HG02981 (cell line): ENCODE data around the gene TRIP13.

Experiments
- ATAC-seq: cut with Tn5 transposase; IDR thresholded peaks from one replicate; pipeline ENCODE4 v1.9.1; 2021; ENCODE audit warnings: mild to moderate bottlenecking, moderate library complexity; ENCODE audit not compliant: unreplicated experiment

TRIP13 gene

DNA sequence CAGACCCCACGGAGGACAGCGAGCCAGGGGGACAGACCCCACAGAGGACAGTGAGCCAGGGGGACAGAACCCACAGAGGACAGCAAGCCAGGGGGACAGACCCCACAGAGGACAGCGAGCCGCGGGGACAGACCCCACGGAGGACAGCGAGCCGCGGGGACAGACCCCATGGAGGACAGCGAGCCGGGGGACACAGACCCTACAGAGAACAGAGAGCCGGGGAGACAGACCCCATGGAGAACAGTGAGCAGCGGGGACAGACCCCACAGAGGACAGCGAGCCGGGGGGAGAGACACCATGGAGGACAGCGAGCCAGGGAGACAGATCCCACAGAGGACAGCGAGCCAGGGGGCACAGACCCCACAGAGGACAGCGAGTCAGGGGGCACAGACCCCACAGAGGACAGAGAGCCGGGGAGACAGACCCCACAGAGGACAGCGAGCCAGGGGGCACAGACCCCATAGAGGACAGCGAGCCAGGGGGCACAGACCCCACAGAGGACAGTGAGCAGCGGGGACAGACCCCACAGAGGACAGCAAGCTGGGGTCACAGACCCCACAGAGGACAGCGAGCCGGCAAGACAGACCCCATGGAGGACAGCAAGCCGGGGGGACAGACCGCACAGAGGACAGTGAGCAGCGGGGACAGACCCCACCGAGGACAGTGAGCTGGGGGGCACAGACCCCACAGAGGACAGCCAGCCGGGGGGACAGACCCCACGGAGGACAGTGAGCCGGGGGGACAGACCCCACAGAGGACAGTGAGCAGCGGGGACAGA, 37.5 kb upstream of the TRIP13 start:
- ATAC-seq, result no peak

DNA sequence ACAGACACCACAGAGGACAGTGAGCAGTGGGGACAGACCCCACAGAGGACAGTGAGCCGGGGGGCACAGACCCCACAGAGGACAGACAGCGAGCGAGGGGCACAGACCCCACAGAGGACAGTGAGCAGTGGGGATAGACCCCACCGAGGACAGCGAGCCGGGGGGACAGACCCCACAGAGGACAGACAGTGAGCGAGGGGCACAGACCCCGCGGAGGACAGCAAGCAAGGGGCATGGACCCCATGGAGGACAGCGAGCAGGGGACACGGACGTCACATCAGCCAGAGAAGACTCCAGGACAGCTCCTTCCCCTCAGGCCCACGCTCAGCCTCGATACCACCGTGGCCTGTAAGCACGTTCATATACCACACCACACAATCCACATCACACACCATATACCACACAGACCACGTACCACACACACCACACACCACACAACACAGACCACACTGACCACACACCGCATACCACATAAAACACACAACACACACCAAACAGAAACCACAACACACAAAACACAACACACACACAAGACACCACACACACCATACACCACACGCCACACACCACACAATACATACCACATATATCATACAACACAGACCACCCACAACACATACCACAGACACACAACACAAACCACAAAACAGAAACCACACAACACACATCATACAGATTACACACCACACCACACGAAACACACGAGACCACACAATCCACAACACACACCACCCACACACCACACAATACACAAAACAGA, 36.7 kb upstream of the TRIP13 start:
- ATAC-seq, result no peak

DNA sequence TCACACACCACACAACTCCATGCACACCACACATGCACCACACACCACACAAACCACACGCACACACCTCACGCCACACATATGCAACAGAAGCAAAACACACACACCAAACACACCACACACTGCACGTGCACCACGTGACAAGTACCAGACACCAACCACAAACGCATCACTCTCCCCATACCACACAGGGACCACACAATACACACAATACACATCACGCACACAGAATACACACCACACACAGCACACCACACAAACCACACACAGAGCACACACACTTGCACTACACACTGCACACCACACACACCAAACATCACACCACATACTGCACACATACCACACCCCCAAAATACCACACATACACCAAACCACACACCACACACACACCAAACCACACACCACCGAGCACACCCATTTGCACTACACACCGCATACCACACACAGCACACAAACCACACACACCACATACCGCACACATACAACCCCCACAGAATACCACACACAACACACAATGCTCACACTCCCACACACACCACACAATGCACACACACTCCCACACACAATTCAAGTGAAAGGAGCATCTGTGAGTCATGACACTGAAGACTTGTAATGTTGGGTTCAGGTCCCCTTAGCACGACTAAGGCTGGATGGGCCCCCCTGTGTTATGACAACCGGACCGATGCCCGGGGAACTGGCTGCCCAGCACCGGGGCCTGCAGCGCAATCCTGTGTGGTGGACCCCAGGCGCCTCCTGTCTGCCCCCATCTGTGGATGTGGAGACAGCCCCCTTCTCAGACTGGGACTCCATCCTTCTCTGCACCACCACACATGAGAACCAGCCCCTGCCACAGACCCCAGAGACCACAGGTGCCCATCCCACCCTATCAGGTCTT, 35.9 kb upstream of the TRIP13 start:
- ATAC-seq, result no peak

DNA sequence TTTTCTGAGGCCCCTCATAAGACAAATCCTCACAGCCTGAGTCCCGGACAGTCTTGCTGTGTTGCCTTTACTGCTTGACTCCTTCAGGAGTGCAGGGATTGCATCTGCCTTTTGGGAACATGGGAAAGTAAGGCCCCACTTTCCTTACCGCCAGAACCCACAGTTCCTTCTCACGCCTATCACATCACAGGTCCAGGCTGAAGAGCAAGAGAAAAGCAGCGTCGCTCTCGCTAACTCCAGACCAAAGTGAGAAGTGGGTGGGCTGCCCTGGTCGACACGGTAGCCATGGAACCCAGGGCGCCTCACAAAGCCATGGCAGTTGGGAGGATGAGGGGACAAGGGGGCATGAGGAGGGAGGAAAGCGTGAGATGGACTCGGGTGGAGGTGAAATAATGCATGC, 34.0 kb upstream of the TRIP13 start:
- ATAC-seq, result no peak

DNA sequence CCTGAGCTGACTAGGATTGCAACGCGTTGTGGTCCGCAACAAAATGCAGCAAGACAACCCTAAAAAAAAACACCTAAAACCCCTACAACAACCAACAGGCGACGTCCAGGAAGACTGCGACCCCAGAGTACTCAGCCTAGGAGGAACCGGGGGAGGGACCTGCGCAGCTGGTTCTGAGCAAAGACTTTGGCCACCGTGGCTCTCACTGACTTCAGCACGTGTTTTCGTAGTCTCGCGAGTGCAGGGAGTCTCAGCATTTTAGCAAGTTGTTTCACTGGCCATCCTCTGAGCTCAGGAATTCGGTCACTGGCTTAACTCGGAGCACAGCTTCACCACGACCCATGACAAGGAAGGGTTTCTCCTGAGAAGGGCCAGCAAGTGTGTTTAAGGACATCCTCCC, 33.3 kb upstream of the TRIP13 start:
- ATAC-seq, result no peak

DNA sequence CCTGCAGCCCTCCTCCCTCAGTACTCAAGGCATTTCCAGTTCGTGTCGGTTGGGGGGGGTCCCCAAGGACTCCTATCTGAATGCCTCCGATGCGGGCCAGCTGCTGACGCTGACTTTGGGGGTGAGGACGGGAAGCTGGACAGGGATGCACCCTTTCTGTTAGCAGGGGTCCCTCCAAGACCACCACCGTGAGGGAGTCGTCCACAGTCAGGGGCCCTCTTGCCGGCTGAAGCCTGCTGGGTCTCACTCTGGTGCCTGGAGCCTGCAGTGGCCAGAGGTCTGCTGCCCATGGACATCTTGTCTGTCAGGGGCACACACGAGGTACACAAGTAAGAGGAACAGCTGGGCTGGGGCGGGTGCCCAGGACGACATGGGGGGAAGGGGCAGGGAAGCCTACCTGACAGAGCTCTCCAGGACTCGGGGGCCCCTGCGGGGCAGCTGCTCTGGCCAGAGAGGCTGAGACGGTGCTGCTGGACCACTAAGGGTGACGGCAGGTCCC, 32.8 kb upstream of the TRIP13 start:
- no peak for ATAC-seq

DNA sequence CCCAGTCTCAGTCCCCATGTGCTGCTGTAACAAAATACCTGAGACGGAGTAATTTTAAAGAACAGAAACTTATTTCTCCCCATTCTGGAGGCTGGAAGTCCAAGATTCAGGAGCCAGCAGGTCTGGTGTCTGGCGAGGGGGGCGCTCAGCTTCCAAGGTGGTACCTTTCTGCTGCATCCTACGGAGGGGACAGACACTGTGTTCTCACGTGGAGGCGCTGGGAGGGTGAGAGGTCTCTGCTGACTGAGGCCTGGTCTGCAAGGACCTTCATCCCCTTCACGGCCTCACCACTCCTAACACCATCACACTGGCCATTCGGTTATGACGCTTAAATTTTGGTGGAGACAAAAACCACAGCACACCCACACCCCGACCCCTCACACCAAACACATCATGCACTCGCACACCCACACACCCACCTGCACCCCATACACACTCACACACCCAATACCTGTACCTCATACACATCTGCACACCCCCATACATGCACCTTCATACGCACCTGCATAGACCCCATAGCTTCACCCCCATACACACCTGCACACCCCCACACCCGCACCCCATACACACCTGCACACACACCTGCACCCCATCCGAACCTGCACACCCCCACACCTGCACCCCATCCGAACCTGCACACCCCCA, 32.1 kb upstream of the TRIP13 start:
- no peak for ATAC-seq

DNA sequence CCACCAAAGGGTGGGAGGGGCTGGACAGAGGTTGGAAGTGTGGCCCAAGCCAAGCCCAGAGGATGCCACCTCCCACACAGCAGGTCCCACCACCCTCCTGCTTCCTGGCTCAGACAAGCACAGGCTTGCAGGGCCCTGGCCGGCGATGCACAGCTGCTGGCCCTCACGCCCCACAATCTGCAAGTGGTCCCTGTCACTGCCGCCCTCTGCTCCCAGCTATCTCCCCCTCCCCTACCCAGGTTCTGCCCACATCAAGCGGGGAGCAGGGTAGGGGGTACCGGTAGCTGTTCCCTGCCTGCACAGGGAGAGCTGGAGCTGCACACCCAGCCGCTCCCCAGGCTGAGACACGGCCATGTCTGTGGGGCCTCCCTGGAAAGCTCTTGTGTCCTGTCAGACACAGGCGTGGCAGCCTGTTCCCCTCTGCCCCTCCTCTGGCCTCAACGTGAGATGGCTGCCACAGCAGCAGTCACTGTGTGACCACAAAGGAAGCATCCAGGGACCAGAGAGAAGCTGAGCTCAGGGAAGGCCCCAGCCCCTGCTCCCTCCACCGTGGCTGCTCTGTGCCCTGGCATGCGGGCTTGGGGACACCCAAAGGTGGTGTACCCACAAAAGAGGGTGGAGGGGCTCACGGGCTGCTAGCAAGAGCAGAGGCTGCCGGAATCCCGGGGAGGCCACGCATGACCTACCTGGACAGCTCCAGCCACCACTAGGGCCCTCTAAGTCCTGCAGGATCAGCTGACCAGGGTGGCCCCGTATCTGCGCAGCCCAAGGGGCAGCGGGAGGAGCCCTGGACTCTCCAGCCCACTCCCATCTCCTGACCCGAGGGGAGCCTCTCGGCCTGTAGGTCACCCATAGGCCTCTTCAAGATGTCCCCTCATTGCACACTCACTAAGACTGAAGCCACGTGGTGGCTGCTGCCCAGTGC, 31.0 kb upstream of the TRIP13 start:
- ATAC-seq, result no peak

DNA sequence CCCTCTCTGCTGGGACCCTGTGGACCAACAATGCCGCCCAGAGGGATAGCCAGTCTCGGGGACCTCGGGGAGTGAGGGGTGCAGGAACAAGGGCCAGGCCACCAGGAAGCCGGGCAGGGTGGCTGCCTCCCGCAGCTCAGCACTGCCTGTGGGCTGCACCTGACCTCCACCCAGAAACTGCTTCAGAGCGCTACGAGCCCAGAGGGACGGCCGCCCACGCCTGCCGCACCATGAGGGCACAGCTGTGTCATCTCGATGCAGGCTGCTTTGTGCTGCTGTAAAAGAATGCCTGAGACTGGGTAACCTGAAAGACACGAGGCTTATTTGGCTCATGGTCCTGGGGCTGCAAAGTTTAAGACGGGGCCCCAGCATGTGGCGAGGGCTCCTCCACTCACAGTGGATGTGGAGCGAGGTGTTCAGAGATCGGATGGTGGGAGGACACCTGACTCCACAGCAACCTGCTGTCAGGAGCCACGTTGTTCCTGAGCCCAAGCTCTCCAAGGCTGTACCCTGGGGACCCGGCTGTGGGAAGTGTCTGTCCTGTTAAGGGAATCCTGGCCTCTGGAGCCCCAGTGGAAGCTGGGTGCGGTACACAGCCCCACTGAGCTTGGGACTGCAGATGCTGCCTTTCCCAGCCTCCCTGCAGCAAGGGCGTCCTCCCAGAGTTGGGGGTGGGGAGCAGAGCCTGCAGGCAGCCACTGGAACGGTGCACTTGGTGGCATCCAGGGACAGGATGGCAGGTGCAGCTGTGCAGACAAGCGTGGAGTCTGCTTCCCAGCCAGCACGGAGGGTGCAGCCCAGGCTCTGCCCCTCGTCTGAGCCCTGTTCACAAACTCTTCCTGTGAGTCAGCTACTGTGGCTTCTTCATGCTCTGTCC, 30.1 kb upstream of the TRIP13 start:
- ATAC-seq, result no peak

DNA sequence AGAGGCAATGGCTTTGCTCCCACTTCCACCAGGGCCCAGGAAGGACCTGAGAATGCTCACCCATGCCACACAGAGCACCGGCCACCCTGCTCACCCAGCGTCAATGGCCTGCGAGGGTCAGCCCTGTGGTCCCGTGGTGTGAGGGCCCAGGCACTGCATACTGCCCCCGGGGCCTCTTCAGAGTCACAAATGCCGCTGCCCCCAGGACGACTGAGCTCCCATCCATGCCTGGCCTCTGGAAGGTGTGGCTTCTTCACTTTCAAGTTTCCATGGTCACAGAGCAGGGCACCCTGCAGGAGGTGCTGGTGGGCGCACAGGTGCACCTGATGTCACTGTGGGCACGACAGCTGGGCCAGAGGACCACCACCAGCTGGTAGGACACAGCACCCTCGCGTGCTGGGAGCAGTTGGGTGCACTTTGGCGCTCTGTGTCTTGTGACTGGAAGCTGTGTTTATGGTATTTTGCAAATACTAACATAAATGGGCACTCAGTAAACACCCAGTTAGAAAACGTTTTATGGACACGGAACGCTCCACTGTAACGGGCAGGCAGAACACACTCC, 29.4 kb upstream of the TRIP13 start:
- ATAC-seq, result no peak

DNA sequence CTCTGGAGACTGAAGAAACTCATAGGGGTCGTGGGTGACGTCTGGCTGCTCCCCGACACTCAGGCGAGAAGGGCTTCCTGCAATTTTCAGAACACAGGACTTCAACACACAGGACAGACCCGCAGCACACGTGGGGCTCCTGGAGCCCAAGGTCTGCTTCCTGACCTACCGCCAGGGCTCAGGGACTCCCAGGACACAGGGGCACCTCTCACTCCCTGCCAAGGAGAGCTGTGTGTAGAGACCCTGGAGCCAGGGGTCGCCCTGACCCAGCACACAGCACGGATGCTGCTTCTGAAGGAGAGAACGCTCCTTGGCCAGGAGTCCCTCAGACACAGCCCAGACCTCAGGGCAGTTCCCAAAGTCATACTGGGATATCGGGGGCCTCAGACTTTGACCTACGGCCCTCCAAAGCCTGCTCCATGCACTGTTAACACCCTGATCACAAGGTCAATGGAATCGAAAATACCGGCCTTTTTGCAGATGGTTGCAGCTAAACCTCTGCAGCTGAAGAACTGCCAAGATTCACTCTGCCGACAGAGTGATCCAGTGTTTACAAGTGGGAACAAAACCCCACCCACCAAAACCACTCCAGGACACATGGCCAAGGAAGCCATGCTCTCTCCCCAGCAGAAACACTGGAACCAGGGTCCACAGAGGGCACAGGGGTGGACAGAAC, 28.1 kb upstream of the TRIP13 start:
- no peak for ATAC-seq

DNA sequence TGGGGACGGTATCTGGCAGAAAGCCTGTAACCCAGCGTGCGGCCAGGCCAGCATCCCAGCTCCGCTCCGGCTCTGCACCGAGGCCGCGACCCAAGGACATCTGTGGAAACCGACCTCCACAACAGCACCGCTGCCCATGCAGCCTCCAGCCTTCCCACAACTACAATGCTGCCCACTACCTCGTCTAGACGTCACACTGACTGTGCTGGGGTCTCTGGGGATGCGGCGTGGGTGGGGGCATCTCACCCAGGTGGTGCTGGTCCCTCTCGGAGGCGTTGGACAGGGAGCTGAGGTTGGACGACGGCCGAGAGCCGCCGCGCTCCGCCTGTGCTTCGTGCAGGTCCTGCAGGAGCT, 27.5 kb upstream of the TRIP13 start:
- ATAC-seq, result no peak

DNA sequence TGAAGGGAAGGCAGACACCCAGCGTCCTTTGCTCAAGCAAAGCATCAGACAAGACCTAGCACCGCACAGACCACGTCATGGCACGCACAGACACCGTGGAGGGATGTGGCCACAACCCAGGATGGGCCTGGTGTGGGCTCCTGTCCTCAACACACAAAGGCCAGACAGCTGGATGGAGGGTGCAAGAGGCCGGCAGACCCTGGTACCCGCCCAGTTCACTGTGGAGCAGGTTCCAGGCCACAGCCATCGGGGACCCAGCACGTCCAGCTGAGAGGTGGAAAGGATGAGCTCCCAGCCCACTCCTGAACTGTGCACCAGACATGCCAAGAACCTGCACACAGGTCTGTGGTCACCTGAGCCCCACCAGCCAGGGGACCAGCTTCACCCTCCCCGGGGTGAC, 26.9 kb upstream of the TRIP13 start:
- ATAC-seq, result no peak

DNA sequence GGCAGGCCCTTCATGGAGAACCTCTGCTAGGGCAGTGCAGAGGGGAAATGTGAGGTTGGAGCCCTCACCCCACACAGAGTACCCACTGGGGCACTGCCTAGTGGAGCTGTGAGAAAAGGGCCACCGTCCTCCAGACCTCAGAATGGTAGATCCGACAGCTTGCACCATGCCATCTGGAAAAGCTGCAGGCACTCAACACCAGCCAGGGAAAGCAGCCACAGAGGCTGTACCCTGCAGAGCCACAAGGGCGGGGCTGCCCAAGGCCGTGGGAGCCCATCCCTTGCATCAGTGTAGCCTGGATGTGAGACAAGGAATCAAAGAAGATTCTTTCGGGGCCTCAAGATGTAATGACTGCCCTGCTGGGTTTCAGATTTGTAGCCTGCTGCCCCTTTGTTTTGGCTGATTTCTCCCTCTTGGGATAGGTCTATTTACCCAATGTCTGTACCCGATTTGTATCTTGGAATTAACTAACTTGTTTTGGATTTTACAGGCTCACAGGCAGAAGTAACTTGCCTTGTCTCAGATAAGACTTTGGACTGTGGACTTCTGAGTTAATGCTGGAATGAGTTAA, 25.3 kb upstream of the TRIP13 start:
- no peak for ATAC-seq

DNA sequence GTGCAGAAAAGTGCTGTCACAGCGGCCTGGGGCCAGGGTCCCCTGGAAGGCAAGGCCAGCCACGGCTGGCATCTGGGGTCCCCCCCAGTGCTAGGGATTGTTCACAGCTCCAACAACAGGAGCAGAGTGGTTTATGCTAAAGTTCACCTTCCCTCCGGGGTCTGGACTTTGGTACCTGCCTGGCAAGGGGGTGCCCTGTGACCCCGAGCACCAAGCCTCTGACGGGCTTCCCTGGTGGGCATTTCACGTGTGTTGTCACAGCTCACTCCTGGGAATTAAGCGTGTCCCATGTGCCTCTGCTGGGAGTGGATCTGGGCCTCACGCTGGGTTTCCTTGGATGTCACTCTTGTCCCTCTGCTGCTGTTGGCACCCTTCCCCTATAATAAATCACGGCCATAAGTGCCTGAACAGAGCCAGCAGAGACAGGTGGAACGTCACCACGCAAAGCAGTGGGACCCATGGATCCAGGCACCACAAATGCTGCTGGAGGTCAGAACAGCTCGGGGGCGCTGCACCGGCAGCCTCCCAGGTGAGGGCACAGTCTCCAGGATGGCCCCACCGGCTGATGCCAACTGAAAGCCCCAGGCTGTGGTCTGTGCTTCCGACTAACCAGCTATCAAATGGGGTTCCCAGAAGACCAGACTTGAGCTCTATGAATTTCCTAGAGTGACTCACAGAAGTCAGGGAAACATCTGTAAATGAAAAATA, 24.1 kb upstream of the TRIP13 start:
- ATAC-seq, result no peak

DNA sequence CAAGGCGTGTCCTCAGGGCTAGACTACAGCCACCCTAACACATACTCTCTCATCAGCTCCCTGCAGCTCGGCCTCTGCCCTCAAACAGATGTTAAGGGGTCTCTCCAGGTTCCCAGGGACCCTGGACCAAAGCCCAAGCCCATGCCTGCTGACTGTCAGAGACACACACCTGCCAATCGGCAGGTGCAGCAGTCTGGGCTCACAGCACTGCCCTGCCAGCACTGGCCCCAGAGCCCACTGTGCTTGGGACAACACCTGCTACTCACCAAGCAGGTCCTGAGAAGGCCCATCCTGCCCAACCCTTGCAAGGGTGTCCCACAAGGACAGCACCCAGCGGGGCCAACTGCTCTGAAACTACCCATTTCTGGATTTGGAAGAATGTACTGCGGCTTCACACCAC, 21.7 kb upstream of the TRIP13 start:
- ATAC-seq, result no peak
